Transverse colon (tissue), 4 donors: Measurements from ENCODE around the gene ROR1. TPM values are rescaled to one million over a fixed set of nuclear protein-coding genes. Genes with fewer than 3 reads are reported as not detected.

ENCODE experiments used
- DNase-seq: peaks from one replicate; pipeline ENCODE4 v3.0.0-alpha.2; 2019
- H3K27ac ChIP-seq, 4 donors: fragments of 200-600 bp; sonication (generic); 2 replicates each; pipeline ENCODE4 v1.5.1; 2016 to 2018; ENCODE audit warnings: inconsistent platforms in 4 of 4
- H3K27me3 ChIP-seq: fragments of 200-600 bp; sonication (generic); 2 replicates; pipeline ENCODE4 v1.5.1; 2017; ENCODE audit warnings: inconsistent platforms
- H3K36me3 ChIP-seq, 4 donors: fragments of 200-600 bp; sonication (generic); 2 replicates each; pipeline ENCODE4 v1.5.1; 2017 to 2019; ENCODE audit warnings: inconsistent platforms in 4 of 4
- H3K4me1 ChIP-seq, 4 donors: fragments of 200-600 bp; sonication (generic); 2 replicates each; pipeline ENCODE4 v1.5.1; 2017 to 2020; ENCODE audit warnings: inconsistent platforms in 4 of 4
- H3K4me3 ChIP-seq, 4 donors: fragments of 200-600 bp; sonication (generic); 1 replicate in 1 of 4; 2 replicates in 3 of 4; pipeline versions ENCODE4 v1.5.1 to v1.6.1; 2017 to 2019; ENCODE audit warnings: inconsistent platforms in 4 of 4
- H3K9me3 ChIP-seq, 2 donors: fragments of 200-600 bp; sonication (generic); 2 replicates each; pipeline ENCODE4 v1.5.1; 2017 to 2019; ENCODE audit warnings: inconsistent platforms in 2 of 2
- CTCF ChIP-seq, 5 experiments: fragments of 200-600 bp in 3 of 5; fragments of 450-650 bp in 2 of 5; sonication (generic) in 3 of 5; IDR thresholded peaks; 1 replicate in 2 of 5; 2 replicates in 3 of 5; pipeline ENCODE4 v1.5.1; 2016 to 2017; ENCODE audit warnings: antibody characterized with exemption in 5 of 5, inconsistent platforms in 3 of 5, mild to moderate bottlenecking in 2 of 5, moderate library complexity in 1 of 5
- EP300 ChIP-seq: sonication (generic); formaldehyde crosslinking; IDR thresholded peaks from one replicate; pipeline ENCODE4 v1.6.1; 2017; ENCODE audit warnings: antibody characterized with exemption, low read depth
- POLR2A ChIP-seq: fragments of 450-650 bp; IDR thresholded peaks from one replicate; pipeline ENCODE4 v1.6.1; 2016; ENCODE audit warnings: antibody characterized with exemption, mild to moderate bottlenecking, moderate library complexity
- POLR2AphosphoS5 ChIP-seq, 3 donors: sonication (generic); formaldehyde crosslinking; IDR thresholded peaks; one replicate each; pipeline ENCODE4 v1.6.1; 2016; ENCODE audit warnings: antibody characterized with exemption in 3 of 3
- WGBS, 2 donors: methylation state at CpG; one replicate each; pipeline ENCODE4 v1.1.5; 2018; ENCODE audit warnings: low coverage in 1 of 2; 5-methylcytosine and 5-hydroxymethylcytosine counted together
- in situ Hi-C, 4 donors: fragments of 200-750 bp; cut with MboI; loops; one replicate each; pipeline versions ENCODE4 v1.15.0 to v1.15.1; 2017; ENCODE audit warnings: low sequenced_read_pairs in 3 of 4, low pct_ligation_motif_present in 1 of 4, low pct_unique_long_range_greater_than_20kb in 1 of 4
- intact Hi-C: fragments of 100-400 bp; cut with DNase I; formaldehyde crosslinking; loops from one replicate; pipeline ENCODE4 v1.15.1; 2023; ENCODE audit warnings: low total_unique reads
- total RNA-seq, 4 donors: library from RNA; depleted of rRNA; stranded (reverse); fragments of >200 nt; gene quantifications; one replicate each; pipeline ENCODE4 v1.1.0, GENCODE V29; 2016

The ROR1 gene
- total RNA-seq, 4 donors from 2014 or later, result 3.0 to 6.7 (median 4.6) TPM

- DNase-seq, result no peak
- Histone ChIP-seq H3K27ac (no peak overlapping the region), H3K4me1 (peaks cover 0 to 2% (median 0%) of the 10 kb centered on the region in 4 donors), H3K4me3 (no peak overlapping the region), H3K27me3 (no peaks in the 10 kb centered on the region), H3K36me3 (no peaks in the 10 kb centered on the region), H3K9me3 (no peaks in the 10 kb centered on the region)
- intact Hi-C loops, result no loop called here
- TF ChIP-seq POLR2AphosphoS5 (IDR thresholded peaks at IDR 0.05) (no peak), EP300 (no peak), POLR2A (no peak), CTCF (IDR thresholded peaks at IDR 0.05) (no peak)
- WGBS, 2 donors, result 80% methylated on average over 3 of the region's 3 CpGs; no CpG with 5 or more reads in 1 of the 2 donors
- in situ Hi-C loops, result no loop called here
Observed at GRCh38 chr1:64082459-64082858, 308.6 kb downstream of the ROR1 start.

DNA sequence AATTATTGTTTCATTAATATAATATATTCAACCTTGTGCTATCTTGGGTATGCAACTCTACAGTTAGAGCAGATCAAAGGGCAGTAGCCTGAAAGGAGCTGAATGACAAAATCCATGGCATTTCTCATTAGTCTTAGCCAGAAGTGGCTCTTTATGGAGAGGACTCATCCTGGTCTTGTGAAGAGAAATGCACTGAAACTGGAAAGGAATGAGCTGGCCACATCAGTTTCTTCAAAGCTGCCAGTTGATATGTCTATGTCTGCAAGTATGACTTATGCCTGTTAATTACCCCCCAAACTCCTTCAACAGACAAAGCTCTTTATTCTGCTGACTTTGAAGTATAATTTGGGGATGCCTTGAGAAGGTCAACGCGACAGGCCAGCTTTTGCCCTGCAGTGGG lies 310.6 kb downstream of the ROR1 start:
- TF ChIP-seq POLR2A (no peak), EP300 (no peak), POLR2AphosphoS5 (IDR thresholded peaks at IDR 0.05) (no peak), CTCF (IDR thresholded peaks at IDR 0.05) (no peak)
- 100% methylated on average over 2 of the region's 2 CpGs; no CpG with 5 or more reads in 1 of the 2 donors for WGBS, 2 donors
- Histone ChIP-seq H3K27me3 (no peaks in the 10 kb centered on the region), H3K27ac (no peak overlapping the region), H3K4me1 (peaks cover 0 to 2% (median 0%) of the 10 kb centered on the region in 4 donors), H3K4me3 (no peak overlapping the region), H3K9me3 (no peaks in the 10 kb centered on the region), H3K36me3 (no peaks in the 10 kb centered on the region)
- in situ Hi-C loops, result no loop called here
- no peak for DNase-seq
- intact Hi-C loops, result no loop called here

DNA sequence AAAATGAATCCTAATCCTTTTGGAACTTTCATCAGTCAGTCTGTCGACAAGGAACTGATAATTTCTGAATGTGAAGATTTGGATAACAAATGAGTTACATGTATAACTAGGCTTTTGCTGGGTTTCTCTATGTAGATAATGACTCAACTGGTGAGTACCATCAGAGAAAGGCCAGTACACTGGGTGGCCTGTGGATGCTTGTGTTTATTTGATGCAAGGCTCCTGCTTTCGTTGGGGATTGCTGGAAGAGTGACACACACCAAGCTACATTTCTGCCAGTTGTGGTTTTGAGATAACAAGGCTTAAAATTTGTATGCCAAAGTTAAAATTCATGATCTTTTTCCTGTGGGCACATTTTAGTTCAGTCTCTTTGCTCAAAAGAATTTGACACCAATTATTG lies 314.0 kb downstream of the ROR1 start:
- in situ Hi-C loops, result no loop called here

DNA sequence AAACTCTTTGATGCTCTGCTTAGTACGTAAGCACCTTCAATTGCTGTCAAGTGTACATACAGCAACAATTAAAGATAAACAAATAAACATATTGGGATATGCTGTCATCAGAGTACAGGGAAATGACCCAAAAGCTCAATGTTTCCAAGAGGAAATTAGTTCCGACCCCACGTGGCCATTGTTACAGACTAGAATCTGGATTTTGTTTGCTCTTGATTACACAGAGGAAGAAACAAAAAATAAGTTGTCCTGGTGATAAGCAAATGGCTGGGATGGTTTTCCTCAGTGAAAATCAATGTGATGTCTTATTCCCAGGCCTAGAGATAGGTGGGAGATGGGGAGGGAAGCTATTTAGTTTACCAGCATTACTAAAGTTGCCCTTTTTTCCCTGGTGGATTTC lies 316.6 kb downstream of the ROR1 start:
- Histone ChIP-seq H3K4me3 (no peak overlapping the region), H3K27me3 (no peaks in the 10 kb centered on the region), H3K27ac (no peak overlapping the region), H3K9me3 (no peaks in the 10 kb centered on the region), H3K4me1 (peaks cover 0 to 13% (median 5%) of the 10 kb centered on the region in 4 donors), H3K36me3 (no peaks in the 10 kb centered on the region)
- TF ChIP-seq EP300 (no peak), CTCF (IDR thresholded peaks at IDR 0.05) (no peak), POLR2A (no peak), POLR2AphosphoS5 (IDR thresholded peaks at IDR 0.05) (no peak)
- in situ Hi-C loops (no loop called here), intact Hi-C loops (no loop called here)
- WGBS, 2 donors, result 74 to 85% methylated on average over 3 of the region's 3 CpGs
- DNase-seq, result no peak

More for the DNA sequence above, 314.0 kb downstream of the ROR1 start:
- Histone ChIP-seq H3K4me3 (no peak overlapping the region), H3K36me3 (no peaks in the 10 kb centered on the region), H3K27ac (no peak overlapping the region), H3K9me3 (no peaks in the 10 kb centered on the region), H3K27me3 (no peaks in the 10 kb centered on the region), H3K4me1 (peaks cover 0 to 2% (median under 1%) of the 10 kb centered on the region in 4 donors)
- intact Hi-C loops, result no loop called here
- DNase-seq, result no peak
- 50 to 63% methylated on average over 2 of the region's 2 CpGs for WGBS, 2 donors
- no peak for TF ChIP-seq CTCF (IDR thresholded peaks at IDR 0.05)
- TF ChIP-seq POLR2AphosphoS5 (IDR thresholded peaks at IDR 0.05), result no peak
- no peak for TF ChIP-seq POLR2A
- no peak for TF ChIP-seq EP300
